ENCODE data around the gene RBMS3.
"Not testable (repeated sequence)": the region's sequence is repeated elsewhere in the genome, so short reads cannot be mapped to it uniquely, and the experiment has no call there.

The RBMS3 gene

GRCh38 chr3:29789686-29790085 is 508.8 kb downstream of the RBMS3 start:
- DNase-seq (ENCODE audit: low spot score): no peak

DNA sequence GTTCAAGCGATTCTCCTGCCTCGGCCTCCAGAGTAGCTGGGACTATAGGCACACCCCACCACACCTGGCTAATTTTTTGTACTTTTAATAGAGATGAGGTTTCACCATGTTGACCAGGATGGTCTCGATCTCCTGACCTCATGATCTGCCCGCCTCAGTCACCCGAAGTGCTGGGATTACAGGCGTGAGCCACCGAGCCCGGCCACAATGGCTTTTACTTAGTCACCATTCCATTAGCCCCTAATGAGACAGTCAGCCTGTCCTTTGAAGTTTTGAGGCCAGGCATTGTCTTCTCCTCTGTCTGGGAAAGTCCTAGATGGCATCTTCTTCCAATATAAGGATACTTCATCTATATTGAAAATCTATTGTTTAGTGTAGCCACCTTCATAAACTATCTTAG is 515.9 kb downstream of the RBMS3 start:
- DNase-seq (ENCODE audit: low spot score): no peak

- no peak for DNase-seq (ENCODE audit: low spot score)
Measured at GRCh38 chr3:29802057-29802456, 521.2 kb downstream of the RBMS3 start.

GRCh38 chr3:29804044-29804443 is 523.2 kb downstream of the RBMS3 start:
- no peak for DNase-seq (ENCODE audit: low spot score)

GRCh38 chr3:29805757-29806156 is 524.9 kb downstream of the RBMS3 start:
- no peak for DNase-seq (ENCODE audit: low spot score)

DNA sequence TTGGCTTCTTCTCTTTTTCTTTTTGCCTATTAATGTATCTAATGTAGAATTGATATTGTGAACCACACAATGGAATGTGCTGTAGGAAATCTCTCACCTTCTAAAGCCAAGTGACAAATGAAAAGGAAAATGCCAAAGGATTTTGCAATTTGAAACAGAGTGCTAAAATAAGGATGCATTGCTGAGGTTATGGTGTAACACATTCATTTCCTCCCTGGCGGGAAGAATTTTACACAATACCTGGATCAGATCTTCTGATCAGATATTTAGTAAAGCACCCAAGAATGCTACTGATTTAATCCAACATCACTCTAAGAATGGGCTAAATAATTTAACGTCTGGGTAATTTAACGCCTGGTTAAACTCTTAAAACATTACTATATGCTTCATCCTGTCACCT is 527.5 kb downstream of the RBMS3 start:
- DNase-seq (ENCODE audit: low spot score): not testable (repeated sequence)

GRCh38 chr3:29822071-29822470 is 541.2 kb downstream of the RBMS3 start:
- DNase-seq (ENCODE audit: low spot score): no peak

DNA sequence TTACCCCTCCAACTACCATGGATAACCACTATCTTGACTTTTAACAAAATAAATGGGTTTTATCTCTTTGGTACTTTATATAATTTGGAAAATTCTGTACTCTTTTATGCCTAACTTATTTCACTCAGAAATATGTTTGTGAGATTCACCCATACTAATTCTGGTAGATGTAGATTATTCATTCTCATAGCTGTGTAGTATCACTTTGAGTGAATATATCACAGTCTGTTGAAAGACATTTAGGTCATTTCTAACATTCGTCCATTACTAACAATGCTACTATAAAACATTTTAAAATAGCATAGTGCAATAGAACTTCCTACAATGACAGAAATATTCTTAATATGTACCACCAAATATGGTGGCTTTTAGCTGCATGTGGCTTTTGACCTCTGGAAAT is 542.4 kb downstream of the RBMS3 start:
- DNase-seq (ENCODE audit: low spot score): no peak

DNA sequence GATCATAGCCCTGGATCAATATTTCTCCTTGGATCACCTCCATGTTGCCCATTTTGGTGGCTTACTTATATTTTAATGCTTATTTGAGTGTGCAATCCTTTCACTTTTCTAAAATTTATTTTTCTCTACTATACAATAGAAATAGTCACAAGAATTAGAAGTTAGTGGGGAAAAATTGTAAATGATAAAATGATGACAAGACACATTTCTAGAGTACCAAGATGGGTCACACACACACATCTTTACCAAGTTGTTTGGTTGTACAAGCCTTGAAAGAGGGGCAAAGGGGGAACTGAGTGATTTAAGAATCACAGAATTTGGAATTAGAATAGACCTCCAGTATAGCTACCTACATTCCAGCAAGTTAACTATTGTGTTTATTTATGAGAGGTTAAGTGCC is 545.8 kb downstream of the RBMS3 start:
- DNase-seq (ENCODE audit: low spot score): no peak

DNA sequence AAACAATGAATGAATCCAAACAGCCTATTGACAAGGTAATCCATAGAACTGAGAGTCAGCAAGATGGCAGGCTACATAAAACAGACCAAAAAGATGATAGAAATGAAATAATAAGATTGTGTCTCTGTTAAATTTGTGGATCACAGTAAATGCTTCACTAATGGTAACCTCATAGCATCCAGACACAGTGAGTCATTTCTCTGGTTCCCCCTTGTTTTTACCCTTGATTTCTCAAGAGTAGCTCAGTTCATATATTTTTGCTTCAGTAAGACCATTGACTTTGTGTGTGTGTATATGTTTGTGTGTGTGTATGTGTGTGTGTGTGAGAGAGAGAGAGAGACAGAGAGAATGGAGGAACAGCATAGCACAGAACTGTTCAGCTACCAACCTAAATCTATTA is 546.9 kb downstream of the RBMS3 start:
- DNase-seq (ENCODE audit: low spot score): no peak

- no peak for DNase-seq (ENCODE audit: low spot score)
Measured at GRCh38 chr3:29829340-29829739, 548.5 kb downstream of the RBMS3 start.

GRCh38 chr3:29850641-29851040 is 569.8 kb downstream of the RBMS3 start:
- DNase-seq (ENCODE audit: low spot score): no peak

- no peak for DNase-seq (ENCODE audit: low spot score)
Measured at GRCh38 chr3:29852767-29853166, 571.9 kb downstream of the RBMS3 start.

DNA sequence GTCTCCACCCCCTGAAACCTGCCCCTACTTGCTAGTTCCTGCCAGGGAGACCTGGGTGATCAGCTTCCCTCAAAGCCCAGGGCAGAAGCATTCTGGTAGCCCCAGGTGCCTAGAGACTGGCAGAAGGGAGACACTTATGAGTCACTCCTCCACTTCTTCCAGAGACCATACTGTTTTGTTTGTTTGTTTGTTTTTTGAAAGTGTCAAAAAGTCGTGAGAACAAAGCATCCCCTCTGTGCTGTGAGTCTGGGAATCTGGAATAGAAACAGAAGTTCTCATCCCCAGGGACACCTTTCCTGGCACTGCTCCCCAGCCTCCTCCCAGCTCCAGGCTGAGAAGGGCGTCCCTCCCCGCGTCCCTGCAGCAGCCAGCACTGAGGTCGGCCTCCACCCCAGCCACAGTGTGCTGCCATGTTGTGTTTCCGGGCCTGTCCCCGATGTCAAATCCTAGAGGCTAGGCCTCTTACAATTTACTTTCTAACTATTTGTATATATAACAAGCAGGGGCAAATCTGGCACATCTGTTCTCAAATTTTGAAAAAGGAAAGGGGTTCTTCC is 573.0 kb downstream of the RBMS3 start:
- DNase-seq (ENCODE audit: low spot score): no peak

GRCh38 chr3:29854821-29855220 is 574.0 kb downstream of the RBMS3 start:
- no peak for DNase-seq (ENCODE audit: low spot score)

- DNase-seq (ENCODE audit: low spot score): no peak
Measured at GRCh38 chr3:29859726-29860270, 578.9 kb downstream of the RBMS3 start.

DNA sequence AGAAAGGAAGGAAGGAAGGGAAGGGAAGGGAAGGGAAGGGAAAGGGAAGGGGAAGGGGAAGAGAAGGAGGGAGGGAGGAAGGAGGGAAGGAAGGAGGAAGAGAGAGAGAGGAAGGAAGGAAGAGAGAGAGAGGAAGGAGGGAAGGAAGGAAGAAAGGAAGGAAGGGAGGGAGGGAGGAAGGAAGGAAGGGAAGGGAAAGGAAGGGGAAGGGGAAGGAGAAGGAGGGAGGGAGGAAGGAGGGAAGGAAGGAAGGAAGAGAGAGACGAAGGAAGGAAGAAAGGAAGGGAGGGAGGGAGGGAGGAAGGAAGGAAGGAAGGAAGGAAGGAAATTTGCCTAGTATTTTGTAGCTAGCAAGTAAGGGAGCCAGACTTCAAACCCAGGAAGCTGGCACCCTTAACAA is 583.9 kb downstream of the RBMS3 start:
- no peak for DNase-seq (ENCODE audit: low spot score)

DNA sequence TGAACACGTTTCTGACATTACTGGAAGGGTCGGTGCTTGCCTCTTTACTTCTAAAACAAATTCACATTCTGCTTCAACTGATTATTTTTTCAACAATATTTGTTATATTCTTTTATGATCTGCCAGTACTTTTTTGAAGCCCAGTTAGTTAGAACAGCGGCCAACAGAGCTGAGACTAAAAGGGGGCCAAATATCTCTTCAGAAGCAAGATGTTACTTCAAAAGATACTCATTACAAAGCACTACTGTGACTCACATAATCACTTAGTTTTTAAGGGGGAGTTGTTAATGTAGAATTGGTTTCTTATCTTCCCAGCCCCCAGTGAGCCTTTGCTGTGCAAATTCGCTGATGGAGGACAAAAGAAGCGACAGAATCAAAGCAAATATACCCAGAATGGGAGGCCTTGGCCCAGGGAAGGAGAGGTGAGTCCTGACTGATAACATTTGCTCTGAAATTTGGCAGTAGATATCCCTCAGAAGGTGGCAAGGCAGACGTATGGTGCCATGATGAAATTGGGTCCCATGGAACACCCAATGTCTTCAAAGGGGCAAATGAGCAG is 587.8 kb downstream of the RBMS3 start:
- DNase-seq (ENCODE audit: low spot score): no peak

- DNase-seq (ENCODE audit: low spot score): no peak
Measured at GRCh38 chr3:29870136-29870535, 589.3 kb downstream of the RBMS3 start.

GRCh38 chr3:29871087-29871486 is 590.2 kb downstream of the RBMS3 start:
- no peak for DNase-seq (ENCODE audit: low spot score)

DNA sequence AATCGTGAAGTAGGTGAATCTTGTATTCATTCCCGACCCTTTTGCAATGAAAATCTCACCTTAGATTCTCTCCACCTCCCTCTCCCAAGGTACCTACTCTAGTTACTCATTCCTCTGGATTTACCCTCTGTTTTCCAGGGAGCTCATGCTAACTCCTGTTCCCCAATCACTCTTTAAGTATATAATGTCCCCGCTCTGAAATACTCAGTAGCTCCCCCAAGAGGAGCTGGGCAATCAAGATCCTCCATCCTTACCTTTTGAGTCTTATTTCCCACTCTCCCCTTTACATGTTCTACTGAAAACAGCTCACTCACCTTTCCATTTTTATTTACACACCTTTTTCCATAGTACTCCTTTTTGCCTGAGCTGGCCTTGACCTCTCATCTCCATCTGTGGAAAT is 599.9 kb downstream of the RBMS3 start:
- DNase-seq (ENCODE audit: low spot score): no peak

- no peak for DNase-seq (ENCODE audit: low spot score)
Measured at GRCh38 chr3:29887451-29887850, 606.6 kb downstream of the RBMS3 start.

DNA sequence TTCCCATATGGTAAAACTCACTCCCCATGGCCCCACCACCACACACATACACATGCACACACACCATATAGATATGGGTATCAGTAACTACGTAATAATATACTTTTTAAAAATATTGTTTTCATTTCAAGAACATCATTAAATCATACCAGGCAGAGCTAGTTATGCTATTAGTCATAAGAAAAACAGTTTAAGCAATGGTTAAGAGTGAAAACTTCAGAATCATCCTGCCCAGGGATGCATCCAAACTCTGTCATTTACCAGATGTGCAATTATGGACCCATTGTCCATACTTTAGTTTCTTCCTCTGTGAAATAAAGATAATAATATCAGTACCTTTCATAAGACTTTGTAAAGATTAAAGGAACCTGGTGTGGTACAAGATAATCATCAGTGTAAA is 608.3 kb downstream of the RBMS3 start:
- DNase-seq (ENCODE audit: low spot score): no peak

GRCh38 chr3:29890801-29891200 is 609.9 kb downstream of the RBMS3 start:
- DNase-seq (ENCODE audit: low spot score): no peak

All from putamen (tissue), 1 donor.